Gastrocnemius medialis (tissue), 4 donors: ENCODE results near the gene KTN1.

Source experiments
- CTCF ChIP-seq, 5 experiments: fragments of 450-650 bp in 3 of 5; fragments of 200-600 bp in 2 of 5; sonication (generic) in 2 of 5; IDR thresholded peaks in 4 of 5; conservative IDR thresholded peaks in 1 of 5; 1 replicate in 4 of 5; 2 replicates in 1 of 5; pipeline ENCODE4 v1.5.1; 2016 to 2019; ENCODE audit warnings: antibody characterized with exemption in 5 of 5, mild to moderate bottlenecking in 3 of 5, moderate library complexity in 3 of 5
- POLR2A ChIP-seq, 2 donors: fragments of 450-650 bp; IDR thresholded peaks; one replicate each; pipeline ENCODE4 v1.6.1; 2017; ENCODE audit warnings: antibody characterized with exemption in 2 of 2, mild to moderate bottlenecking in 2 of 2, moderate library complexity in 2 of 2

DNA sequence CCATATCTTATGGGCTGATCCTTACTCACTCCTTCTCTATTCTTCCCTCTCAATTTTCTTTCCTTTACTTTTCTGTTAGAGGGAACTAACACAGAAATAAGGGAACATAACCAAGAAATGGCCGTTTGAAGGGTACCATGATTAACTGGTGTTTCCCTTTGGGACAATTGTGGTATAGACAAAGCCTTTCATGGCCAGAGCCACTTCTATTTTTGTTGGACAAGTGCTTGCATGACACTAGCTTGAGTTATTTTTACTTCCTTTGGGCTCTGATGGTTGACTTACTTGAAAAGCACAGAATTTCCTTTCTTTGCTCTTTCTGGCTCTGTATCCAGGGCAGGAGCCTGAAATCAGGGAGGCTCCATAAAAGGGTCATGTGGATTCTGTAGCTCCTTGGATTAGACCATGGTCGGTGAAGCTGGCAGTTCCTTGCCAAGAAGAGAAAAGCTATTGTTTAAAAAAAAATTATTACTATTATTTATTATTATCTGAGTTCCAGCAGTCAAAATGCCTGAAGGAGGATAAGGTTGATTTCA lies 130.6 kb downstream of the KTN1 start:
- no peak for TF ChIP-seq CTCF (IDR thresholded peaks at IDR 0.05 in 4 of 5, conservative IDR thresholded peaks at IDR 0.05 in 1 of 5)
- no peak for TF ChIP-seq POLR2A (IDR thresholded peaks at IDR 0.05)
